Putamen (tissue), 1 donor: ENCODE results near the gene R3HDM2.
"Not testable (repeated sequence)": the region's sequence is repeated elsewhere in the genome, so short reads cannot be mapped to it uniquely, and the experiment has no call there.

ENCODE experiments used
- DNase-seq: peaks from one replicate; pipeline ENCODE4 v3.0.0-alpha.2; 2016; ENCODE audit warnings: low spot score

R3HDM2 gene

DNA sequence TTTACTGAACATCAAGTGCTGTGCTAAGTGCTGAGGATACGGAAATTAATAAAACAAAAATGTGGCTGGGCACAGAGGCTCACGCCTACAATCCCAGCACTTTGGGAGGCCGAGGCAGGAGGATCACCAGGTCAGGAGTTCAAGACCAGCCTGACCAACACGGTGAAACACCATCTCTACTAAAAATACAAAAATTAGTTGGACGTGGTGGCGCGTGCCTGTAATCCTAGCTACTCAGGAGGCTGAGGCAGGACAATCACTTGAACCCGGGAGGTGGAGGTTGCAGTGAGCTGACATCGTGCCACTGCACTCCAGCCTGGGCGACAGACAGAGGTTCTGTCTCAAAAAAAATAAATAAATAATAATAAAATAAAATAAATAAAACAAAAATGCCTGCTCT lies 3.9 kb downstream of the R3HDM2 start:
- not testable (repeated sequence) for DNase-seq

DNA sequence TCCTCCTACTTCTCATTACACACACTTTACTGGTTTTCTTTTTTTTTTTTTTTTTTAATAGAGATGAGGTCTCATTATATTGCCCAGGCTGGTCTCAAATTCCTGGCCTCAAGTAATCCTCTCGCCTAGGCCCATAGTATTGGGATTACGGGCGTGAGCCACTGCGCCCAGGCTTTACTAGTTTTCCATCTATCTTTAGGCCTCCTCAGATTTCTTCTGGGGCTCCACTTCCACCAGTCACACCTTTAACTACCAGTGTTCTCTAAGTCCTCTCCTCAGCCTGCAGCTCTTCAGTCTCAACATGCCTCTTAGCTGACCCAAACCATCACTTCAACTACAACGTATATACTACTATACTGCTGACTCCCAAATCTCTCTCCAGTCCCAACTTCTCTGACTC lies 10.4 kb downstream of the R3HDM2 start:
- DNase-seq, result no peak

DNA sequence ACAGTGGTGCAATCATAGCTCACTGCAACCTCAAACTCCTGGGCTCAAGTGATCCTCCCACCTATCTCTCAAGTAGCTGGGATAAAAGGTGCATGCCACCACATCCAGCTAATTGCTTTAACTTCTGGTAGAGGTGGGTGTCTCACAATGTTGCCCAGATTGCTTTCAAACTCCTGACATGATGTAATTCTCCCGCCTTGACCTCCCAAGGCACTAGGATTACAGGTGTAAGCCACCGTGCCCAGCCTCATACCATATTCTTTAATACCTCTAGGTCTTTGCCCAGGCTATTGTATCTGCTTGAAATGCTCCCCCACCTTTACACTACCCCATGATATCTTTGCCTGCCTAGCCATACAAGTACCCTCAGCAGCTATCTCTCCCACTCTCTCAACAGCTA lies 11.3 kb downstream of the R3HDM2 start:
- no peak for DNase-seq

- DNase-seq, result no peak
Measured at GRCh38 chr12:57418255-57418654, 12.6 kb downstream of the R3HDM2 start.

DNA sequence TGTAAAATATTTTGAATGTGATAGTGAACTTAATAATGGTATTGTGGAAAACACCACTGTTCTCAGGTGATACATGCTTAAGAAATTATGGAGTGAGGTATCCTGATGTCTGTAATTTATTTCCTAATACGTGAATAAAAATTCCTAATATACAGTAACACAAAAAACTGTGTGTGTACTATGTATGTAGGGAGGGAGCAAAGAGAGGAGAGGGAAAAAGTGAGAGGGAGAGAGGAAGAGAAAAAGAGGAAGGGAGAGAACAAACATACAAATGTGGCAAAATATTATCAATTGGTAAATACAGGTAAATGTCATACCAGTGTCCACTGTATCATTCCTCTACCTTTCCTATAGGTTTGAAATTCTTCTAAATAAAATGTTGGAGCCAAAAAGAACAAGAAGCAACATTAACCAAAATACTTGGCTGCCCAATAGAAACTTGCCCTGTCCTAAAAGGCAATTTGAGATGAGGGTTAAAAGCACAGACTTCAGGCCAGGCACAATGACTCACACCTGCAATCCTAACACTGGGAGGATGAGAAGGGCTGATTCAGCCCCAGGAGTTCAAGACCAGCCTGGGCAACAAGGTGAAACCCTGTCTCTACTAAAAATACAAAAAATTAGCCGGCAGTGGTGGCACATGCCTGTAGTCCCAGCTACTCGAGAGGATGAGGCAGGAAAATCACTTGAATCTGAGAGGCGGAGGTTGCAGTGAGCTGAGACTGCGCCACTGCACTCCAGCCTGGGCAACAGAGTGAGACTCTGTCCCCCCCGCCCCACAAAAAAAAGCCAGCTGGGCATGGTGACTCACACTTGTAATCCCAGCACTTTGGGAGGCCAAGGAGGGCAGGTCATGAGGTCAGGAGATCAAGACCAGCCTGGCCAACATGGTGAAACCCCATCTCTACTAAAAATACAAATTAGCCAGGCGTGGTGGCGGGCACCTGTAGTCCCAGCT lies 14.5 kb downstream of the R3HDM2 start:
- DNase-seq, result no peak

- no peak for DNase-seq
Measured at GRCh38 chr12:57415088-57415487, 15.8 kb downstream of the R3HDM2 start.

- not testable (repeated sequence) for DNase-seq
Measured at GRCh38 chr12:57414160-57414559, 16.7 kb downstream of the R3HDM2 start.

DNA sequence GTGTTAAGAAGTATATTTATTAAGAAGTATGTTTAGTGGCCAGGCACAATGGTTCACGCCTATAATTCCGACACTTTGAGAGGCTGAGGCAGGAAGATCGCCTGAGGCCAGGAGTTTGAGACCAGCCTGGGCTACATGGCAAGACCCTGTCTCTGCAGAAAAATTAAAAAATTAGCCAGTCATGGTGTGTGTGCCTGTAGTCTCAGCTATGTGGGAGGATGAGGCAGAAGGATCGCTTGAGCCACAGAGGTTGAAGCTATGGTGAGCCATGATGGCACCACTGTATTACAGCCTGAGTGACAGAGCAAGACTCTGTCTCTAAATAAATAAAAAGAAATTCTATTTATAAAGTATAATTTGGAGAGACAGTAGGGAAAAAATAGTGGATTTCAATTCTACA lies 20.3 kb downstream of the R3HDM2 start:
- no peak for DNase-seq

- DNase-seq, result no peak
Measured at GRCh38 chr12:57404966-57405640, 25.7 kb downstream of the R3HDM2 start.

- DNase-seq, result not testable (repeated sequence)
Measured at GRCh38 chr12:57402156-57402555, 28.7 kb downstream of the R3HDM2 start.

GRCh38 chr12:57401165-57401564 lies 29.7 kb downstream of the R3HDM2 start:
- no peak for DNase-seq

DNA sequence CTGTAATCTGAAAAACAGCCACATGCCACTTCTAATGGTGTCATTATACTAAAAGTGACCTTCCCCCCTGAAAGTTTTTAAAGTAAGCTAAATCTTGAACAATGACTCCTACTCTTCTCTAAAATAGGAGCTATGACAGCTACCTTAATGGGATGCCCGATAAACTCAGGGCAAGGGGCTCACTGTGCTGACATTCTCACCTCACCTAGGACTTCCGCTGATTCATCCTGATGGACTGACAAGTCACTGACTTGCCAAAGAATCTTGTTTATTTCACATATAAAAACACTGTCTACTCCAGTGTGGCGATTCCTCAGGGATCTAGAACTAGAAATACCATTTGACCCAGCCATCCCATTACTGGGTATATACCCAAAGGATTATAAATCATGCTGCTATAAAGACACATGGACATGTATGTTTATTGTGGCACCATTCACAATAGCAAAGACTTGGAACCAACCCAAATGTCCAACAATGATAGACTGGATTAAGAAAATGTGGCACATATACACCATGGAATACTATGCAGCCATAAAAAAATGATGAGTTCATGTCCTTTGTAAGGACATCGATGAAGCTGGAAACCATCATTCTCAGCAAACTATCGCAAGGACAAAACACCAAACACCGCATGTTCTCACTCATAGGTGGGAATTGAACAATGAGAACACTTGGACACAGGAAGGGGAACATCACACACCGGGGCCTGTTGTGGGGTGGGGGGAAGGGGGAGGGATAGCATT lies 31.0 kb downstream of the R3HDM2 start:
- DNase-seq, result not testable (repeated sequence)

GRCh38 chr12:57397441-57397840 lies 33.4 kb downstream of the R3HDM2 start:
- DNase-seq, result no peak

GRCh38 chr12:57395121-57395520 lies 35.7 kb downstream of the R3HDM2 start:
- no peak for DNase-seq

DNA sequence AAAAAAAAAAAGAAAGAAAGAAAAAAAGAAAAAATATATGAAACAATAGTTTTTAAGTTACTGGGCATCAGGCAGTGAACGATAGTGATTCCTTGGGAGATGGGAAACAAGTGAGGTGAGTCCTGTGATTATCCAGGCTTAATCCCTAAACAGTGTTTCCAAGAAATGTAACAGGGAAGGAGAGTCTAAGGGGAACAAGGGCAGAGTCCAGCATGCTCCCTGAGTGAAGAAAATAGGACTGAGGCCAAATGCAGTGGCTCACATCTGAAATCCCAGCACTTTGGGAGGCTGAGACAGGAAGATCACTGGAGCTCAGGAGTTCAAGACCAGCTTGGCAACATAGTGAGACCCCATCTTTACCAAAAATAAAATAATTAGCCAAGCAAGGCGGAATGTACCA lies 40.7 kb downstream of the R3HDM2 start:
- DNase-seq, result no peak

DNA sequence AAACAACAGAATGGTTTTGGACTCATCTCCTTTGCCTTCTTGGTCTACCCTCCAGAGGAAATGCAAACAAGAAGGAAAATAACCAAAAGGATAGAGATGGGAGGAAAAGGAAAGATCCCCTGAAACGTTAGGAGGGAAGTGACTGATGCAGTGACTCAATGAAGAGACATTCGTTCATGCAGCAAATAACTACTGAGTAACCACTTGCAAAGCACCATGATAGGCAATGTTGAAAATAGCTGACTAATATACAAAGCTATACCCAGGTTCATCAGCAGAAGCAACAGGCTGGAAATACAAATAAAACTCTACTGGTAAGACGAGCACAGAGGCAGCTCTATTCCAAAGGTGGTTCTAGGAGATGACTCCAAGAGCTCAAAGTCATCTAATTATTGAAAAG lies 41.8 kb downstream of the R3HDM2 start:
- DNase-seq, result no peak

DNA sequence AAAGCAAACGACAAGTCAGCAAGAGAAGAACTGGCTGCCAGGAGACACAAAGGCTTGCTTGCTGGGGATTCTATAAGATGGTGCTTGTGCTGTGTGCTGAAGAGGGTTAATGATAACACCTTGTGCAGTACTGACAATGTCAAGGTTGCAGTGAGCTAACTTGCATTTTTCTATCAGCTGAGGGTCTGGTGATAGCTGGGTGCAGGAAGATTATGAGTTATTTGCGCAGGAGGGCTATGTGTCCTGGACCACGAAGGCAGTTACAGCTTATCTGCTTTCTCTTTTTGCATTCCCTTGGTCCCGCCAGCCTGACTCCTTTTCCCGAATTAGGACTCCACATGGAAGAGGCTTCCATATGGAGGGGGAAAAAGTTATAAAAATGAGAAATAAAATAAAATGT lies 42.4 kb downstream of the R3HDM2 start:
- no peak for DNase-seq

DNA sequence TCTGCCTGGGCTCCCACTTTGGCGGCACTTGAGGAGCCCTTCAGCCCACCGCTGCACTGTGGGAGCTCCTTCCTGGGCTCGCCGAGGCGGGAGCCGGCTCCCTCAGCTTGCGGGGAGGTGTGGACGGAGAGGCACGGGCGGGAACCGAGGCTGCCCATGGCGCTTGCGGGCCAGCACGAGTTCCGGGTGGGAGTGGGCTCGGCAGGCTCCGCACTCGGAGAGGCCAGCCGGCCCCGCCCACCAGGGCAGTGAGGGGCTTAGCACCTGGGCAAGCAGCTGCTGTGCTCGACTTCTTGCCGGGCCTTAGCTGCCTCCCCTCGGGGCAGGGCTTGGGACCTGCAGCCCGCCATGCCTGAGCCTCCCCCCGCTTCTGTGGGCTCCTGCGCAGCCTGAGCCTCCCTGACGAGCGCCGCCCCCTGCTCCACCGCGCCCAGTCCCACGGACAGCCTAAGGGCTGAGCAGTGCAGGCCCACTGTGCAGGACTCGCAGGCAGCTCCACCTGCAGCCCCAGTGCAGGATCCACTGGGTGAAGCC lies 44.6 kb downstream of the R3HDM2 start:
- no peak for DNase-seq

DNA sequence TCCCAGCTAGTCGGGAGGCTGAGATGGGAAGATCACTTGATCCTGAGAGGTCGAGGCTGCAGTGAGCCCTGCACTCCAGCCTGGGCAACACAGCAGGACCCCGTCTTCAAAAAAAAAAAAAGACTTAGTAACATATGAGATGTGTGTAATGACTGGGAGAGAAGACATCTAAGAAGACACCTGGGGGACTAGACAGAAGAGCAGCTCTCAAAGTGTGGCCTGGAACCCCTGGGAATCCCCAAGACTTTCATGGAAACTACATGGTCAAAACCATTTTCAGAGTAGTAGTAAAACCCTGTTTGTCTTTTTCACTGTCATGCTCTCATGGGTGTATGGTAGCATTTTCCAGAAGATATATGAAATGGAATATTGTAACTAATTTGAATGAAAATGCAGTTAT lies 45.3 kb downstream of the R3HDM2 start:
- no peak for DNase-seq

- no peak for DNase-seq
Measured at GRCh38 chr12:57384478-57384877, 46.4 kb downstream of the R3HDM2 start.

DNA sequence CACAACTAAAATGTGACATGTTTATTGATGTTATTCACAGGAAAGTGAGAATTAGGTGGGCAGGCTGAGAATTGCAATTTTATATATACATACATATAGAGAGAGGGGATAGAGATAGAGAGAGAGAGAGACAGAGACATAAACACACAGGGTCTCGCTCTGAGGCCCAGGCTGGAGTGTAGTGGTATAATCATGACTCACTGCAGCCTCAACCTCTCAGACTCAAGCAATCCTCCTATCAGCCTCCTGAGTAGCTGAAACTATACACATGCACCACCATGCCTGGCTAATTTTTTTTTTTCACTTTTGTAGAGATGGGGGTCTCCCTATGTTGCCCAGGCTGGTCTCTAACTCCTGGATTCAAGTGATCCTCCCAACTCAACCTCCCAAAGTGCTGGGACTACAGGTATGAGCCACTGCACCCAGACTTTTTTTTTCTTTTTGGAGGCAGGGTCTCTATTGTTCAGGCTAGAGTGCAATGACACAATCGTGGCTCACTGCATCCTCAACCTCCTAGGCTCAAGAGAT lies 49.1 kb downstream of the R3HDM2 start:
- DNase-seq, result no peak

DNA sequence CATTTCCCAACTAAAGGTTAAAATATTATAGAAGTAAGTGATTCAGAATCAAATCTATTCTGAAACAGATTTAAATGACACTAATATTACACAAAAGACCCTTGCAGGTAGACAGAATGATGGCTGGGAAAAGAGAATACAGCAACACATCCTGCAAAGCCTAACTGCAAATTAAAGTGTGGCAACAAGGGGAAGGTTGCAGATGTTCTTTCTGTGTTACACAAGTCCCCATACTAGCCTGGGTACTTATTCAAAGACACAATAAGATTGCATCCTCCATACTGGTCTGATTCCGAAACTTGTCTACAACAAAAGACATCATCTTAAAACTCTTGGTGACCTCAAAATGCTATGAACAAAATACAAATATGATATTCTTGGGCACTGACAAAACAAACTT lies 50.5 kb downstream of the R3HDM2 start:
- no peak for DNase-seq
